ENCODE results near the gene GGTLC2. TPM values are rescaled to one million over a fixed set of nuclear protein-coding genes. Genes with fewer than 3 reads are reported as not detected.
"Not testable (repeated sequence)": the region's sequence is repeated elsewhere in the genome, so short reads cannot be mapped to it uniquely, and the experiment has no call there.

GGTLC2 gene
- total RNA-seq: not detected
- total RNA-seq (2013): not detected
- total RNA-seq: 0 to 0.06 (median 0) reads per million in 29 experiments

- POLR2A ChIA-PET; H3K27me3 Mint-ChIP-seq; H3K4me3 Mint-ChIP-seq; H3K4me3 ChIP-seq (ENCODE audit: control insufficient read depth in 1 of 2, extremely low read depth in 1 of 2, low read length in 1 of 2); H3K36me3 ChIP-seq (ENCODE audit: control insufficient read depth in 2 of 2, extremely low read depth in 1 of 2, insufficient read depth in 1 of 2, low read length in 1 of 2); H3K9me3 Mint-ChIP-seq; H3K4me1 Mint-ChIP-seq; CTCF ChIA-PET; H3K27me3 ChIP-seq (replicated peaks in 1 of 2; ENCODE audit: control insufficient read depth in 2 of 2, extremely low read depth in 1 of 2, insufficient read depth in 2 of 2, low read length in 1 of 2); H3K36me3 Mint-ChIP-seq; H3K27ac ChIP-seq (ENCODE audit: low read length); H3K27ac Mint-ChIP-seq; DNase-seq; H3K4me1 ChIP-seq (ENCODE audit: control insufficient read depth in 1 of 2, extremely low read depth in 1 of 2, insufficient read depth in 2 of 2, low read length in 2 of 2); ATAC-seq (replicated peaks in 1 of 4); H3K9me3 ChIP-seq: not testable (repeated sequence)
- no CpG with 5 or more reads among the region's 30 CpGs for WGBS (ENCODE audit: insufficient coverage)
These were observed at the start of gene GGTLC2 for GRCh38 chr22:22644314-22644713. Gene GGTLC2 (plus strand): TSS chr22:22644614. CDS start chr22:22646346, 1,732 bp downstream.

GRCh38 chr22:22595001-22595835, 49.2 kb upstream of the GGTLC2 start:
- ATAC-seq (replicated peaks in 1 of 4): no peak
- no peak for DNase-seq
- Histone ChIP-seq H3K27ac (ENCODE audit: low read length) (no peak overlapping the region), H3K9me3 (no peaks in the 10 kb centered on the region), H3K27me3 (replicated peaks in 1 of 2; ENCODE audit: control insufficient read depth in 2 of 2, extremely low read depth in 1 of 2, insufficient read depth in 2 of 2, low read length in 1 of 2) (peaks cover 0 to 20% of the 10 kb centered on the region in 2 experiments), H3K36me3 (ENCODE audit: control insufficient read depth in 2 of 2, extremely low read depth in 1 of 2, insufficient read depth in 1 of 2, low read length in 1 of 2) (no peaks in the 10 kb centered on the region), H3K4me3 (ENCODE audit: control insufficient read depth in 1 of 2, extremely low read depth in 1 of 2, low read length in 1 of 2) (no peak overlapping the region), H3K4me1 (ENCODE audit: control insufficient read depth in 1 of 2, extremely low read depth in 1 of 2, insufficient read depth in 2 of 2, low read length in 2 of 2) (peaks cover 0 to 3% of the 10 kb centered on the region in 2 experiments)
- WGBS (ENCODE audit: insufficient coverage): 74% methylated on average over 5 of the region's 5 CpGs
- CTCF ChIA-PET: interaction anchor here in 1 of 2 donors (0.6 kb wide), 1 partner anchor 9 kb away, joined by 3 read pairs; no protein-coding TSS in a partner anchor
- Mint-ChIP-seq H3K36me3 (no peaks in the 10 kb centered on the region), H3K27ac (no peak overlapping the region), H3K27me3 (peaks cover 7 to 10% of the 10 kb centered on the region in 2 donors), H3K4me1 (peaks cover 0 to 4% (median 1%) of the 10 kb centered on the region in 3 donors), H3K9me3 (no peaks in the 10 kb centered on the region), H3K4me3 (no peak overlapping the region)
- POLR2A ChIA-PET: no interaction called here

DNA sequence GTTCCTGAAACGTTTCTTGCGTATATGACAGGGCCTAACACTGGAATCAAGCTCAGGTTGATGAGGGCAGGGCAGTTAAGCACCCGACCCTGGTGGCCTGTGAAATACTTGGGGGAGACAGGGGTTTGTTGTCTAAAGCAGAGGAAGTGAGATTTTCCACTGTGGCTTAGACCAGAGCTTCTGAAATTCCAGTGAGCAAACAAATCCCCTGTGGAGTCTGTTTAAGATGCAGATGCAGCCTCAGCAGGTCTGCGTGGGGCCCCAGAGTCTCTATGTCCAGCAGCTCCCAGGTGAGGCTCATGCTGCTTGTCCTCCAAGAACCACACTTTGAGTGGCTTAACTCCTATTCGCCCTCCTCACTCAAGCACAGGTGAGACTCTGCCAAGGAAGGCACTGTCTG, 46.3 kb upstream of the GGTLC2 start:
- POLR2A ChIA-PET: no interaction called here
- Mint-ChIP-seq H3K9me3 (no peaks in the 10 kb centered on the region), H3K27me3 (peaks cover 3 to 5% of the 10 kb centered on the region in 2 donors), H3K4me1 (peaks cover 0 to 4% (median 1%) of the 10 kb centered on the region in 3 donors), H3K27ac (no peak overlapping the region), H3K36me3 (no peaks in the 10 kb centered on the region), H3K4me3 (no peak overlapping the region)
- H3K4me1 ChIP-seq (ENCODE audit: control insufficient read depth in 1 of 2, extremely low read depth in 1 of 2, insufficient read depth in 2 of 2, low read length in 2 of 2): peaks cover 0 to 3% of the 10 kb centered on the region in 2 experiments
- 68% methylated on average over 3 of the region's 5 CpGs for WGBS (ENCODE audit: insufficient coverage)
- no peak for DNase-seq
- no peaks in the 10 kb centered on the region for H3K36me3 ChIP-seq (ENCODE audit: control insufficient read depth in 2 of 2, extremely low read depth in 1 of 2, insufficient read depth in 1 of 2, low read length in 1 of 2)
- CTCF ChIA-PET: no interaction called here
- no peak for ATAC-seq (replicated peaks in 1 of 4)
- peaks cover 0 to 22% of the 10 kb centered on the region in 2 experiments for H3K27me3 ChIP-seq (replicated peaks in 1 of 2; ENCODE audit: control insufficient read depth in 2 of 2, extremely low read depth in 1 of 2, insufficient read depth in 2 of 2, low read length in 1 of 2)
- H3K9me3 ChIP-seq: no peaks in the 10 kb centered on the region
- H3K27ac ChIP-seq (ENCODE audit: low read length): no peak overlapping the region
- H3K4me3 ChIP-seq (ENCODE audit: control insufficient read depth in 1 of 2, extremely low read depth in 1 of 2, low read length in 1 of 2): no peak overlapping the region

DNA sequence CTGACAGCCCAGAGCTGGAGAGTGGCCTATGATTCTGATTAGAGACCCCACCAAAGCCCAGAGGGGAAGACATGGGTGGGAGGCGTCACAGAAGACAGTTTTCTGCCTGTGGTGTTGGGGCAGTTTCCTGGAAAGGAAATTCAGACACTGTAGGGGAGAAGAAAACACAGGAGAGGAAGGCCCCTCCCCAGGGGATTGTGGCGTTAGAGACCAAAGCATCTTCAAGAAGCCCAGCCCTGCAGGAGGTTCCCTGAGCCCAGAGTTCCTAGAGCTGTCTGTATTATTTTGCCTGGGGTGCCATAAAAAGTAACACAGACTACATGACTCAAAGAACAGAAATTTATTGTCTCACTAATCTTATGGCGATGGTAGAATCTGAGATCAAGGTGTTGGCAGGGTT, 45.2 kb upstream of the GGTLC2 start:
- peaks cover under 1 to 3% of the 10 kb centered on the region in 2 donors for H3K27me3 Mint-ChIP-seq
- no peaks in the 10 kb centered on the region for H3K4me1 Mint-ChIP-seq
- Histone ChIP-seq H3K4me3 (ENCODE audit: control insufficient read depth in 1 of 2, extremely low read depth in 1 of 2, low read length in 1 of 2) (no peak overlapping the region), H3K4me1 (ENCODE audit: control insufficient read depth in 1 of 2, extremely low read depth in 1 of 2, insufficient read depth in 2 of 2, low read length in 2 of 2) (no peaks in the 10 kb centered on the region), H3K27ac (ENCODE audit: low read length) (no peak overlapping the region), H3K9me3 (no peaks in the 10 kb centered on the region), H3K27me3 (replicated peaks in 1 of 2; ENCODE audit: control insufficient read depth in 2 of 2, extremely low read depth in 1 of 2, insufficient read depth in 2 of 2, low read length in 1 of 2) (peaks cover 0 to 17% of the 10 kb centered on the region in 2 experiments), H3K36me3 (ENCODE audit: control insufficient read depth in 2 of 2, extremely low read depth in 1 of 2, insufficient read depth in 1 of 2, low read length in 1 of 2) (no peaks in the 10 kb centered on the region)
- ChIA-PET POLR2A (no interaction called here), CTCF (no interaction called here)
- no peaks in the 10 kb centered on the region for H3K36me3 Mint-ChIP-seq
- no peak overlapping the region for H3K27ac Mint-ChIP-seq
- H3K4me3 Mint-ChIP-seq: no peak overlapping the region
- ATAC-seq (replicated peaks in 1 of 4): no peak
- H3K9me3 Mint-ChIP-seq: no peaks in the 10 kb centered on the region
- no peak for DNase-seq
- WGBS (ENCODE audit: insufficient coverage): 20% methylated on average over 1 of the region's 3 CpGs

DNA sequence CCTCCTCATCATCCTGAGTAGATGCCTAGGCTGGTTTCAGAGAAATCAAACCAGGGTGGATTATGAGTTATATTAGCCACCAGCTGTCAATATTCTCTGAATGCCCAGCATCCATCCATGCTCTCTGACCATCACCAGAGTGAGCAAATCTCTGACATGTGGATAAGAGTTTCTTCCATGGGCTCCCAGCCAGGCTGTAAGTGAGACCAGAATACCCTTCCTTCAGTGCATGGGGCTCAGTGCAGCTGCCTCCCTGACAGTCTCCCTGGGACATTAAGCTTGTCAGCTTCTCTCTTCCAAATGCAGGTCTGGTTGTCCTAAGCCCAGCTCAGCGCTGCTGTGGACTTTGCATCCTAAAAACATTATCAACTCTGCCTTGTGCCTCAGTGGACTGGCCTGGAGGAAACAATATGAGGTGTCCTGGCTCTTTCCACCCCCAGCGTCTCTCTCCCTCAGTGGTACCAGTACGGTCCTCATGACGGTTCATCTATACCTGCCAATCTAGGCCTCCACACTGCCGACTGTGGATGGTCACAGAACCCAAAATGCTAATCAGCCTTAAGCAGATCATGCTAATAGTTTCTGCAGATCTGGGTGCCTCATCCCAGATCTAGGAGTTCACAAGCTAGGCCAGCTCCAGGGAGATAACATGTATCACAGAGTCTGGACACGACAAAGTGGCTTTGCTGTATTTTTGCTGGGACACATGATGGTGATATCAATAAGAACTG, 43.7 kb upstream of the GGTLC2 start:
- DNase-seq (no peak), ATAC-seq (replicated peaks in 1 of 4) (no peak)
- no peaks in the 10 kb centered on the region for H3K4me1 ChIP-seq (ENCODE audit: control insufficient read depth in 1 of 2, extremely low read depth in 1 of 2, insufficient read depth in 2 of 2, low read length in 2 of 2)
- POLR2A ChIA-PET: no interaction called here
- H3K4me3 ChIP-seq (ENCODE audit: control insufficient read depth in 1 of 2, extremely low read depth in 1 of 2, low read length in 1 of 2): no peak overlapping the region
- Mint-ChIP-seq H3K4me3 (no peak overlapping the region), H3K27me3 (peaks cover 0 to 3% of the 10 kb centered on the region in 2 donors), H3K27ac (no peak overlapping the region), H3K36me3 (no peaks in the 10 kb centered on the region), H3K9me3 (no peaks in the 10 kb centered on the region), H3K4me1 (no peaks in the 10 kb centered on the region)
- H3K27ac ChIP-seq (ENCODE audit: low read length): no peak overlapping the region
- H3K27me3 ChIP-seq (replicated peaks in 1 of 2; ENCODE audit: control insufficient read depth in 2 of 2, extremely low read depth in 1 of 2, insufficient read depth in 2 of 2, low read length in 1 of 2): peaks cover 0 to 9% of the 10 kb centered on the region in 2 experiments
- CTCF ChIA-PET: no interaction called here
- H3K9me3 ChIP-seq: no peaks in the 10 kb centered on the region
- 87% methylated on average over 6 of the region's 6 CpGs for WGBS (ENCODE audit: insufficient coverage)
- no peaks in the 10 kb centered on the region for H3K36me3 ChIP-seq (ENCODE audit: control insufficient read depth in 2 of 2, extremely low read depth in 1 of 2, insufficient read depth in 1 of 2, low read length in 1 of 2)

- DNase-seq (no peak), ATAC-seq (replicated peaks in 1 of 4) (no peak)
- CTCF ChIA-PET: no interaction called here
- Histone ChIP-seq H3K27ac (ENCODE audit: low read length) (no peak overlapping the region), H3K9me3 (no peaks in the 10 kb centered on the region), H3K36me3 (ENCODE audit: control insufficient read depth in 2 of 2, extremely low read depth in 1 of 2, insufficient read depth in 1 of 2, low read length in 1 of 2) (no peaks in the 10 kb centered on the region), H3K4me3 (ENCODE audit: control insufficient read depth in 1 of 2, extremely low read depth in 1 of 2, low read length in 1 of 2) (no peak overlapping the region), H3K4me1 (ENCODE audit: control insufficient read depth in 1 of 2, extremely low read depth in 1 of 2, insufficient read depth in 2 of 2, low read length in 2 of 2) (no peaks in the 10 kb centered on the region), H3K27me3 (replicated peaks in 1 of 2; ENCODE audit: control insufficient read depth in 2 of 2, extremely low read depth in 1 of 2, insufficient read depth in 2 of 2, low read length in 1 of 2) (peaks cover 0 to 6% of the 10 kb centered on the region in 2 experiments)
- H3K9me3 Mint-ChIP-seq: peaks cover 0 to 4% (median 2%) of the 10 kb centered on the region in 3 donors
- no peak overlapping the region for H3K4me3 Mint-ChIP-seq
- no peaks in the 10 kb centered on the region for H3K36me3 Mint-ChIP-seq
- no peak overlapping the region for H3K27ac Mint-ChIP-seq
- peaks cover 0 to 3% of the 10 kb centered on the region in 2 donors for H3K27me3 Mint-ChIP-seq
- WGBS (ENCODE audit: insufficient coverage): no CpG with 5 or more reads among the region's 3 CpGs
- peaks cover 0 to 2% (median 0%) of the 10 kb centered on the region in 3 donors for H3K4me1 Mint-ChIP-seq
- POLR2A ChIA-PET: no interaction called here
These were observed 40.9 kb upstream of the GGTLC2 start for GRCh38 chr22:22603470-22603947.
